Effector memory CD4-positive, alpha-beta T cell (primary cell): Measurements from ENCODE around the gene FAM13C.
"Not testable (repeated sequence)": the region's sequence is repeated elsewhere in the genome, so short reads cannot be mapped to it uniquely, and the experiment has no call there.

Experiments
- DNase-seq, 3 donors: peaks; one replicate each; pipeline ENCODE4 v3.0.0-alpha.2; 2020
- H3K27ac ChIP-seq: 2 replicates; pipeline ENCODE4 v1.7.0; 2013; ENCODE audit warnings: mild to moderate bottlenecking, low read length, moderate library complexity; ENCODE audit not compliant: insufficient read depth, poor library complexity, severe bottlenecking
- H3K27me3 ChIP-seq: replicated peaks from 2 replicates; pipeline ENCODE4 v1.7.0; 2013; ENCODE audit warnings: mild to moderate bottlenecking, low read length; ENCODE audit not compliant: insufficient read depth, control insufficient read depth, poor library complexity, severe bottlenecking
- H3K36me3 ChIP-seq: 2 replicates; pipeline ENCODE4 v1.7.0; 2013; ENCODE audit warnings: mild to moderate bottlenecking, low read length, moderate library complexity; ENCODE audit not compliant: control insufficient read depth, insufficient read depth
- H3K4me1 ChIP-seq: 2 replicates; pipeline ENCODE4 v1.7.0; 2013; ENCODE audit warnings: low read length, mild to moderate bottlenecking; ENCODE audit not compliant: control insufficient read depth, insufficient read depth, poor library complexity, severe bottlenecking
- H3K4me3 ChIP-seq: 2 replicates; pipeline ENCODE4 v1.7.0; 2013; ENCODE audit warnings: low read length, low read depth, mild to moderate bottlenecking; ENCODE audit not compliant: insufficient read depth, poor library complexity, severe bottlenecking
- H3K9me3 ChIP-seq: 2 replicates; pipeline ENCODE4 v1.7.0; 2013; ENCODE audit warnings: mild to moderate bottlenecking, low read length, moderate library complexity; ENCODE audit not compliant: control insufficient read depth

The FAM13C gene

DNA sequence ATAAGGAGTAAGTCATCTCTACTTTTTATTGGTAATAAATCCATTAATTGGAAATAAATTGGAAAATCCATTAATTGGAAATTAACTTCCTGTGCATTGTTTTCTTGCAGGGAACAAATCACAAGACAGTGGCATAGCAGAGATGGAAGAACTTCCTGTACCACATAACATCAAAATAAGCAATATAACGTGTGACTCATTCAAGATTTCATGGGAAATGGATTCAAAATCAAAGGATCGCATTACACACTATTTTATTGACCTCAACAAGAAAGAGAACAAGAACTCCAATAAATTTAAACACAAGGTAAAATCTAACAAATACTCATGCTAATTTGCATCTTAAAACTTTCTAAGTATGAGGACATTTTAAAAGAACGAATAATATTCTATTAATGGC lies 128.2 kb downstream of the FAM13C start:
- H3K36me3 ChIP-seq = no peaks in the 10 kb centered on the region
- DNase-seq = no peak
- no peak overlapping the region for H3K27ac ChIP-seq
- H3K4me1 ChIP-seq = no peaks in the 10 kb centered on the region
- H3K4me3 ChIP-seq = no peak overlapping the region
- H3K9me3 ChIP-seq = no peaks in the 10 kb centered on the region
- no peaks in the 10 kb centered on the region for H3K27me3 ChIP-seq

- no peak overlapping the region for H3K4me3 ChIP-seq
- no peaks in the 10 kb centered on the region for H3K36me3 ChIP-seq
- H3K27ac ChIP-seq = no peak overlapping the region
- H3K27me3 ChIP-seq = no peaks in the 10 kb centered on the region
- no peaks in the 10 kb centered on the region for H3K4me1 ChIP-seq
- no peak for DNase-seq
- no peaks in the 10 kb centered on the region for H3K9me3 ChIP-seq
Observed at GRCh38 chr10:59229441-59229840, 132.9 kb downstream of the FAM13C start.

- no peaks in the 10 kb centered on the region for H3K27me3 ChIP-seq
- no peaks in the 10 kb centered on the region for H3K4me1 ChIP-seq
- no peaks in the 10 kb centered on the region for H3K36me3 ChIP-seq
- DNase-seq = no peak
- H3K27ac ChIP-seq = no peak overlapping the region
- no peak overlapping the region for H3K4me3 ChIP-seq
- no peaks in the 10 kb centered on the region for H3K9me3 ChIP-seq
Observed at GRCh38 chr10:59227136-59227673, 135.1 kb downstream of the FAM13C start.

DNA sequence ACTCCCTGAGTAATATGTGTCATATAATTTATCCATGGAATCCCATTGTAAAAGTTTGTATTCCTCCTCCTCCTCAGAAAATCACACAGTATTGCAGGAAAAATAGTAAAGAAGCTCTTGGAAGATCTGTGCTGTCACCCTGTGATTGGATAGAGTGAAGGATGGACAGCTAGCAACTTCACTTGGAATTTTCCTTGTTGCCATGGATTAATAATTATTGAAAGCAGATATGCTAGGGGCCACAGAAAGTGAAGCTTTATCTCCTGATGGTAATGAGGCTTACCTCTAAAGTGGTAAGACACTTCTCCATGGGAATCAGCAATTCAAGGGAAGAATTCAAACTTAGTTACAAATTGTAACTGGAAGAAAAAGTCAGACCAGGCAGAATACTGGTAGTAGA lies 137.1 kb downstream of the FAM13C start:
- no peaks in the 10 kb centered on the region for H3K36me3 ChIP-seq
- H3K27me3 ChIP-seq = no peaks in the 10 kb centered on the region
- no peaks in the 10 kb centered on the region for H3K9me3 ChIP-seq
- no peak overlapping the region for H3K4me3 ChIP-seq
- DNase-seq = no peak
- no peaks in the 10 kb centered on the region for H3K4me1 ChIP-seq
- H3K27ac ChIP-seq = no peak overlapping the region

DNA sequence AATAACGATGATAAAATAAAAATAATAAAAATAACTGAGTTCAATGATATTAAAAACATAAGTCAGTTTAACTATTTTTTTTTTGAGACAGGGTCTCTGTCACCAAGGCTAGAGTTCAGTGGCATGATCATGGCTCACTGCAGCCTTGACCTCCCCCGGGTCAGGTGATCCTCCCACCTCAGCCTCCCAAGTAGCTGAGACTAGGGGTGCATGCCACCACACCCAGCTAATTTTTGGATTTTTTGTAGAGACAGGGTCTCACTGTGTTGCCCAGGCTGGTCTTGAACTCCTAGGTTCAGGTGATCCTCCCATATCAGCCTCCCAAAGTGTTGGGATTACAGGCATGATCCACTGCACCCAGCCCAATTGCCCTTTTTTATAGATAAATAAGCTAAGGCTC lies 138.8 kb downstream of the FAM13C start:
- not testable (repeated sequence) for DNase-seq, H3K4me3 ChIP-seq, H3K36me3 ChIP-seq, H3K27me3 ChIP-seq, H3K9me3 ChIP-seq, H3K27ac ChIP-seq, H3K4me1 ChIP-seq

DNA sequence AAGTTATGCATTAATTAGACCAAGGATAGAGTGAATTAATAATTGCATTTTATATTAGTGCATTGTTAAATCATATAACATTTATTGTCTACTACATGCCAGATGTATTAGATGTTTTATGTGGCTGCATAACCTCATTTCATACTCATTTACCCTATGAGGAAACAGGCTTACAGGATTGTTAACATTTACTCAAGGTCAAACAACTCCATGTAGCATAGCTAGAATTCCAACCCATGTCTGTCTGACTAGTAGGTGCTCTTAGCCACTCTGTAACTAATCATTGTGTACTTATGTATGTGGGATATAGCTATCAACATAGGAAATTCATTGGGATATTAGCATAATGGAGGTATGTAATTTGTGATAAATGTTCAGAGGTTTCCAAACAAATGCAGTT lies 139.6 kb downstream of the FAM13C start:
- DNase-seq = no peak

GRCh38 chr10:59216178-59216869 lies 146.0 kb downstream of the FAM13C start:
- Histone ChIP-seq H3K27me3 (no peaks in the 10 kb centered on the region), H3K4me1 (no peaks in the 10 kb centered on the region), H3K9me3 (no peaks in the 10 kb centered on the region), H3K36me3 (no peaks in the 10 kb centered on the region), H3K27ac (no peak overlapping the region), H3K4me3 (no peak overlapping the region)
- no peak for DNase-seq

More for the DNA sequence above, 139.6 kb downstream of the FAM13C start:
- no peaks in the 10 kb centered on the region for H3K36me3 ChIP-seq
- no peak overlapping the region for H3K27ac ChIP-seq
- H3K27me3 ChIP-seq = no peaks in the 10 kb centered on the region
- H3K9me3 ChIP-seq = no peaks in the 10 kb centered on the region
- no peak overlapping the region for H3K4me3 ChIP-seq
- H3K4me1 ChIP-seq = no peaks in the 10 kb centered on the region

- Histone ChIP-seq H3K27ac (no peak overlapping the region), H3K4me1 (no peaks in the 10 kb centered on the region), H3K9me3 (no peaks in the 10 kb centered on the region), H3K4me3 (no peak overlapping the region), H3K36me3 (no peaks in the 10 kb centered on the region), H3K27me3 (no peaks in the 10 kb centered on the region)
- no peak for DNase-seq
Observed at GRCh38 chr10:59214160-59214559, 148.2 kb downstream of the FAM13C start.

- H3K9me3 ChIP-seq = no peaks in the 10 kb centered on the region
- DNase-seq = no peak
- no peaks in the 10 kb centered on the region for H3K27me3 ChIP-seq
- no peaks in the 10 kb centered on the region for H3K36me3 ChIP-seq
- no peaks in the 10 kb centered on the region for H3K4me1 ChIP-seq
- H3K27ac ChIP-seq = no peak overlapping the region
- no peak overlapping the region for H3K4me3 ChIP-seq
Observed at GRCh38 chr10:59212301-59212798, 150.0 kb downstream of the FAM13C start.

GRCh38 chr10:59206204-59206720 lies 156.1 kb downstream of the FAM13C start:
- no peak overlapping the region for H3K4me3 ChIP-seq
- no peak for DNase-seq

More at GRCh38 chr10:59206204-59206720, 156.1 kb downstream of the FAM13C start:
- H3K36me3 ChIP-seq = no peaks in the 10 kb centered on the region
- no peak overlapping the region for H3K27ac ChIP-seq
- no peaks in the 10 kb centered on the region for H3K9me3 ChIP-seq
- H3K27me3 ChIP-seq = no peaks in the 10 kb centered on the region
- H3K4me1 ChIP-seq = no peaks in the 10 kb centered on the region
